ENCODE data around the gene FARS2. TPM values are rescaled to one million over a fixed set of nuclear protein-coding genes. Genes with fewer than 3 reads are reported as not detected.
"Not testable (repeated sequence)": the region's sequence is repeated elsewhere in the genome, so short reads cannot be mapped to it uniquely, and the experiment has no call there.

FARS2 gene
- total RNA-seq, 5 donors from 2014 or later (not counting 1 experiment from before 2014, with no cell fraction given), result 17.9 to 24.2 (median 20.3) TPM

- Mint-ChIP-seq H3K36me3 (peaks cover 30% of the 10 kb centered on the region), H3K27ac (peak overlapping the region in 1 of 2 donors; percentile 3), H3K4me3 (peak overlapping the region in 1 of 3 donors; percentile 13), H3K27me3 (no peaks in the 10 kb centered on the region), H3K9me3 (peaks cover 0 to 6% (median 4%) of the 10 kb centered on the region in 3 donors), H3K4me1 (peaks cover 30 to 38% (median 31%) of the 10 kb centered on the region in 3 donors)
- ChIA-PET POLR2A (interaction anchor here (0.6 kb wide), 2 partner anchors 24 to 91 kb away, joined by 3 read pairs; no protein-coding TSS in a partner anchor), CTCF (interaction anchor here in 1 of 2 donors (0.6 kb wide), 1 partner anchor 530 kb away, joined by 5 read pairs; no protein-coding TSS in a partner anchor)
- peaks cover 2 to 26% of the 10 kb centered on the region in 2 experiments for H3K4me1 ChIP-seq (ENCODE audit: control insufficient read depth in 1 of 2, extremely low read depth in 1 of 2, insufficient read depth in 2 of 2, low read length in 2 of 2)
- DNase-seq, result no peak
- H3K36me3 ChIP-seq (ENCODE audit: control insufficient read depth in 2 of 2, extremely low read depth in 1 of 2, insufficient read depth in 1 of 2, low read length in 1 of 2), result no peaks in the 10 kb centered on the region
- no peaks in the 10 kb centered on the region for H3K9me3 ChIP-seq
- WGBS (ENCODE audit: insufficient coverage), result 65% methylated on average over 2 of the region's 4 CpGs
- H3K27me3 ChIP-seq (replicated peaks in 1 of 2; ENCODE audit: control insufficient read depth in 2 of 2, extremely low read depth in 1 of 2, insufficient read depth in 2 of 2, low read length in 1 of 2), result no peaks in the 10 kb centered on the region
- H3K27ac ChIP-seq (ENCODE audit: low read length), result no peak overlapping the region
- no peak overlapping the region for H3K4me3 ChIP-seq (ENCODE audit: control insufficient read depth in 1 of 2, extremely low read depth in 1 of 2, low read length in 1 of 2)
- ATAC-seq (replicated peaks in 1 of 4), result no peak
Observed at GRCh38 chr6:5679691-5680090, 418.4 kb downstream of the FARS2 start.

GRCh38 chr6:5680095-5680494, 418.8 kb downstream of the FARS2 start:
- CTCF ChIA-PET, result interaction anchor here in 1 of 2 donors (0.6 kb wide), 1 partner anchor 531 kb away, joined by 5 read pairs; no protein-coding TSS in a partner anchor
- H3K27me3 ChIP-seq (replicated peaks in 1 of 2; ENCODE audit: control insufficient read depth in 2 of 2, extremely low read depth in 1 of 2, insufficient read depth in 2 of 2, low read length in 1 of 2), result no peaks in the 10 kb centered on the region
- H3K36me3 ChIP-seq (ENCODE audit: control insufficient read depth in 2 of 2, extremely low read depth in 1 of 2, insufficient read depth in 1 of 2, low read length in 1 of 2), result no peaks in the 10 kb centered on the region
- Mint-ChIP-seq H3K27ac (peak overlapping the region in 1 of 2 donors; percentile 3), H3K36me3 (peaks cover 33% of the 10 kb centered on the region), H3K4me3 (peak overlapping the region in 1 of 3 donors; percentile 13), H3K9me3 (peaks cover 0 to 6% (median 4%) of the 10 kb centered on the region in 3 donors), H3K27me3 (no peaks in the 10 kb centered on the region), H3K4me1 (peaks cover 30 to 38% (median 31%) of the 10 kb centered on the region in 3 donors)
- DNase-seq (no peak), ATAC-seq (replicated peaks in 1 of 4) (no peak)
- H3K4me1 ChIP-seq (ENCODE audit: control insufficient read depth in 1 of 2, extremely low read depth in 1 of 2, insufficient read depth in 2 of 2, low read length in 2 of 2), result peaks cover 2 to 26% of the 10 kb centered on the region in 2 experiments
- POLR2A ChIA-PET, result interaction anchor here (0.6 kb wide), 2 partner anchors 24 to 91 kb away, joined by 3 read pairs; no protein-coding TSS in a partner anchor
- H3K9me3 ChIP-seq, result no peaks in the 10 kb centered on the region
- WGBS (ENCODE audit: insufficient coverage), result 94% methylated on average over 2 of the region's 5 CpGs
- H3K27ac ChIP-seq (ENCODE audit: low read length), result no peak overlapping the region
- no peak overlapping the region for H3K4me3 ChIP-seq (ENCODE audit: control insufficient read depth in 1 of 2, extremely low read depth in 1 of 2, low read length in 1 of 2)

DNA sequence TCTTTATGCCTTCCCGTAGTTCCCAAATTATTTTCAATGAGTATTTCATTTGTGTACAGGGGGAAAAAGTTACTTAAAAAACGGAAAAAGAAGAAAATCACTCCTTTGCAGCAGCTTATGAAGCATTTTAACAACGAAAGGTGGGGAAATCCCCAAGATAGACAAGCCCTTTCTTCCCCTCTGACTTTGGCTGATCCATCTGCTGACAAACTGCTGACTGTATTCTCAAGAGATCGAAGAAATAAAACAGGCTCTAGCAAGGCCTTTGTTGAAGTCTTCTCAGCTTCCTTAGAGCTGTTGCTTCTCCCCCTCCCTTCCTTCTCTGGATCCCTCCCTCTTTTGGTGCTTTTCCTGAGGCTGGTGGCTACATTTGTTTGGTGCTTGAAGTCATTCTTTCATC, 420.2 kb downstream of the FARS2 start:
- Histone ChIP-seq H3K4me3 (ENCODE audit: control insufficient read depth in 1 of 2, extremely low read depth in 1 of 2, low read length in 1 of 2) (no peak overlapping the region), H3K9me3 (no peaks in the 10 kb centered on the region), H3K27me3 (replicated peaks in 1 of 2; ENCODE audit: control insufficient read depth in 2 of 2, extremely low read depth in 1 of 2, insufficient read depth in 2 of 2, low read length in 1 of 2) (no peaks in the 10 kb centered on the region), H3K27ac (ENCODE audit: low read length) (no peak overlapping the region), H3K4me1 (ENCODE audit: control insufficient read depth in 1 of 2, extremely low read depth in 1 of 2, insufficient read depth in 2 of 2, low read length in 2 of 2) (peaks cover 2 to 26% of the 10 kb centered on the region in 2 experiments), H3K36me3 (ENCODE audit: control insufficient read depth in 2 of 2, extremely low read depth in 1 of 2, insufficient read depth in 1 of 2, low read length in 1 of 2) (no peaks in the 10 kb centered on the region)
- ChIA-PET CTCF (no interaction called here), POLR2A (no interaction called here)
- Mint-ChIP-seq H3K4me3 (no peak overlapping the region), H3K27ac (peak overlapping the region in 1 of 2 donors; percentile 2), H3K27me3 (no peaks in the 10 kb centered on the region), H3K4me1 (peaks cover 30 to 38% (median 31%) of the 10 kb centered on the region in 3 donors), H3K9me3 (peaks cover 0 to 6% (median 4%) of the 10 kb centered on the region in 3 donors), H3K36me3 (peaks cover 44% of the 10 kb centered on the region)
- DNase-seq, result peak in 1 of 35 experiments; percentile 39
- peak in 1 of 4 experiments; percentile 75 for ATAC-seq (replicated peaks in 1 of 4)
- WGBS (ENCODE audit: insufficient coverage), result 27% methylated on average over 2 of the region's 4 CpGs

- DNase-seq (no peak), ATAC-seq (replicated peaks in 1 of 4) (no peak)
- Mint-ChIP-seq H3K4me1 (peaks cover 30 to 36% (median 31%) of the 10 kb centered on the region in 3 donors), H3K27me3 (no peaks in the 10 kb centered on the region), H3K4me3 (no peak overlapping the region), H3K27ac (peak overlapping the region in 1 of 2 donors; percentile 17), H3K9me3 (peaks cover 0 to 6% (median 4%) of the 10 kb centered on the region in 3 donors), H3K36me3 (peaks cover 40% of the 10 kb centered on the region)
- POLR2A ChIA-PET, result no interaction called here
- Histone ChIP-seq H3K27ac (ENCODE audit: low read length) (no peak overlapping the region), H3K36me3 (ENCODE audit: control insufficient read depth in 2 of 2, extremely low read depth in 1 of 2, insufficient read depth in 1 of 2, low read length in 1 of 2) (no peaks in the 10 kb centered on the region), H3K4me1 (ENCODE audit: control insufficient read depth in 1 of 2, extremely low read depth in 1 of 2, insufficient read depth in 2 of 2, low read length in 2 of 2) (peaks cover 2 to 26% of the 10 kb centered on the region in 2 experiments), H3K4me3 (ENCODE audit: control insufficient read depth in 1 of 2, extremely low read depth in 1 of 2, low read length in 1 of 2) (no peak overlapping the region), H3K9me3 (no peaks in the 10 kb centered on the region), H3K27me3 (replicated peaks in 1 of 2; ENCODE audit: control insufficient read depth in 2 of 2, extremely low read depth in 1 of 2, insufficient read depth in 2 of 2, low read length in 1 of 2) (no peaks in the 10 kb centered on the region)
- CTCF ChIA-PET, result no interaction called here
- WGBS (ENCODE audit: insufficient coverage), result 94% methylated on average over 3 of the region's 4 CpGs
Observed at GRCh38 chr6:5682530-5682929, 421.2 kb downstream of the FARS2 start.

GRCh38 chr6:5683747-5684146, 422.4 kb downstream of the FARS2 start:
- POLR2A ChIA-PET; DNase-seq; H3K27me3 Mint-ChIP-seq; H3K36me3 ChIP-seq (ENCODE audit: control insufficient read depth in 2 of 2, extremely low read depth in 1 of 2, insufficient read depth in 1 of 2, low read length in 1 of 2); H3K9me3 ChIP-seq; H3K4me3 Mint-ChIP-seq; H3K27ac ChIP-seq (ENCODE audit: low read length); H3K9me3 Mint-ChIP-seq; H3K4me3 ChIP-seq (ENCODE audit: control insufficient read depth in 1 of 2, extremely low read depth in 1 of 2, low read length in 1 of 2); CTCF ChIA-PET; H3K27ac Mint-ChIP-seq; ATAC-seq (replicated peaks in 1 of 4); H3K27me3 ChIP-seq (replicated peaks in 1 of 2; ENCODE audit: control insufficient read depth in 2 of 2, extremely low read depth in 1 of 2, insufficient read depth in 2 of 2, low read length in 1 of 2): not testable (repeated sequence)
- H3K36me3 Mint-ChIP-seq, result peaks cover 40% of the 10 kb centered on the region
- peaks cover 2 to 24% of the 10 kb centered on the region in 2 experiments for H3K4me1 ChIP-seq (ENCODE audit: control insufficient read depth in 1 of 2, extremely low read depth in 1 of 2, insufficient read depth in 2 of 2, low read length in 2 of 2)
- peaks cover 27 to 30% (median 28%) of the 10 kb centered on the region in 3 donors for H3K4me1 Mint-ChIP-seq
- 67% methylated on average over 3 of the region's 5 CpGs for WGBS (ENCODE audit: insufficient coverage)

DNA sequence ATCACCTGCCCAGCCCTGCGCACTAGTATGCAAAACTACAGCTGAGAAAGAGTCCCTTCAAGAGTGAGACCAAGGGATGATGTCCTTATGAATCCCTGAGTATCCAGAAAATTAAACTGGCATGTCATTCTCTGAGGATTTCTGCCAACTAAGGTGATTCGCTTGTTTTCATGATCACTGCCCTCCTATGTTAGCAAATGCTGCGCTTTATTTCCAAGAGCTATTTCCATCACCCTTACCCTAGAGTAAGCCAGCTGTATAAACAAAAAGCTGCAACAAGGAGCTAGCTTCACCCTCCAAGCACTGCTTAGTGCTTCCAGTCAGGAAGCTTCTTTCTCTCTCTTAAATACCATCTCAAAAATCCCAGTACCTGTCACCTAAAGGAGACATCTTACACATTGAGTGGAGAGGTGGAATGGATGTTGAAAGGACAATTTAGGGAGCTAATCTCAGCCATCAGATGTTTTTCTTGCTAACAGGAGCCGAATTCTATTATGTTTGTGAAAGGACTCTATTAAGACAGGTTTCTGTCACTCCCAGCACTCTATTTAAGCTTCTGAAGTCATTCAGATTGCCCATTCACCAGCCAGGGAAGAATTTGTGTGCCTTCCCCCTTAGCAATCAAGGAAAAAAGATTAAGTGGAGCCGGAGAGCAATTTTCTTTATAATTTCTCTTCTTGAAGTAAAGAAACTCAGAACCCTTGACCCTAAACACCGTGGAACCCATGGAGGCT, 423.2 kb downstream of the FARS2 start:
- POLR2A ChIA-PET, result no interaction called here
- Histone ChIP-seq H3K36me3 (ENCODE audit: control insufficient read depth in 2 of 2, extremely low read depth in 1 of 2, insufficient read depth in 1 of 2, low read length in 1 of 2) (no peaks in the 10 kb centered on the region), H3K9me3 (no peaks in the 10 kb centered on the region), H3K27ac (ENCODE audit: low read length) (no peak overlapping the region), H3K4me1 (ENCODE audit: control insufficient read depth in 1 of 2, extremely low read depth in 1 of 2, insufficient read depth in 2 of 2, low read length in 2 of 2) (peaks cover 2 to 16% of the 10 kb centered on the region in 2 experiments), H3K27me3 (replicated peaks in 1 of 2; ENCODE audit: control insufficient read depth in 2 of 2, extremely low read depth in 1 of 2, insufficient read depth in 2 of 2, low read length in 1 of 2) (no peaks in the 10 kb centered on the region), H3K4me3 (ENCODE audit: control insufficient read depth in 1 of 2, extremely low read depth in 1 of 2, low read length in 1 of 2) (no peak overlapping the region)
- DNase-seq (no peak), ATAC-seq (replicated peaks in 1 of 4) (no peak)
- Mint-ChIP-seq H3K4me3 (no peak overlapping the region), H3K36me3 (peaks cover 40% of the 10 kb centered on the region), H3K4me1 (peaks cover 20 to 23% (median 22%) of the 10 kb centered on the region in 3 donors), H3K27ac (peak overlapping the region in 1 of 2 donors; percentile 18), H3K27me3 (no peaks in the 10 kb centered on the region), H3K9me3 (peaks cover 0 to 7% (median 6%) of the 10 kb centered on the region in 3 donors)
- CTCF ChIA-PET, result interaction anchor here in 1 of 2 donors (0.5 kb wide), 1 partner anchor 294 kb away, joined by 3 read pairs; no protein-coding TSS in a partner anchor
- 90% methylated on average over 3 of the region's 6 CpGs for WGBS (ENCODE audit: insufficient coverage)
